HFFc6 (cell line): ENCODE results near the gene RABGAP1. TPM values are rescaled to one million over a fixed set of nuclear protein-coding genes. Genes with fewer than 3 reads are reported as not detected.

Experiments
- DNase-seq: peaks from one replicate; pipeline ENCODE4 v3.0.0-alpha.2; 2018
- H3K27ac Mint-ChIP-seq: 2 replicates; pipeline ENCODE4 v1.8.0; 2020; ENCODE audit warnings: mild to moderate bottlenecking, mixed read lengths
- H3K27me3 Mint-ChIP-seq: 2 replicates; pipeline ENCODE4 v1.8.0; 2021; ENCODE audit warnings: mild to moderate bottlenecking, moderate library complexity, mixed read lengths; ENCODE audit not compliant: insufficient read depth
- H3K36me3 Mint-ChIP-seq: 2 replicates; pipeline ENCODE4 v1.8.0; 2021; ENCODE audit warnings: low read depth, mixed read lengths
- H3K4me1 Mint-ChIP-seq: 2 replicates; pipeline ENCODE4 v1.8.0; 2020; ENCODE audit warnings: low read depth, mixed read lengths
- H3K4me3 Mint-ChIP-seq: 2 replicates; pipeline ENCODE4 v1.8.0; 2020; ENCODE audit warnings: mild to moderate bottlenecking, moderate library complexity, mixed read lengths
- H3K9me3 Mint-ChIP-seq: 2 replicates; pipeline ENCODE4 v1.8.0; 2020; ENCODE audit warnings: mild to moderate bottlenecking, mixed read lengths
- CTCF ChIP-seq: fragments of 200-600 bp; sonication (generic); IDR thresholded peaks from 2 replicates; pipeline ENCODE4 v1.5.0; 2021; ENCODE audit warnings: antibody characterized with exemption, mild to moderate bottlenecking
- total RNA-seq, 6 experiments: library from RNA; stranded (reverse); fragmentation: NEBNext Ultra II Directional; extraction: Animal tissue kit (Norgen Biotek cat#: 25700); gene quantifications; 2 replicates in 1 of 6; 3 replicates in 5 of 6; pipeline ENCODE4 v1.2.3, GENCODE V29; 2021

The RABGAP1 gene
- total RNA-seq, 6 experiments from 2014 or later = 29.0 to 39.3 (median 33.9) TPM

GRCh38 chr9:122939601-122940000, 1.2 kb upstream of the RABGAP1 start:
- Mint-ChIP-seq H3K4me3 (no peak overlapping the region), H3K27ac (no peak overlapping the region), H3K9me3 (no peaks in the 10 kb centered on the region), H3K4me1 (peaks cover 21% of the 10 kb centered on the region), H3K36me3 (peaks cover 8% of the 10 kb centered on the region), H3K27me3 (no peaks in the 10 kb centered on the region)
- no peak for DNase-seq
- TF ChIP-seq CTCF = no peak

- no peaks in the 10 kb centered on the region for H3K27me3 Mint-ChIP-seq
- peak overlapping the region; percentile 97 for H3K4me3 Mint-ChIP-seq
- no peak for DNase-seq
- H3K9me3 Mint-ChIP-seq = no peaks in the 10 kb centered on the region
- no peak for TF ChIP-seq CTCF
- H3K36me3 Mint-ChIP-seq = peaks cover 8% of the 10 kb centered on the region
- peak overlapping the region; percentile 53 for H3K27ac Mint-ChIP-seq
- H3K4me1 Mint-ChIP-seq = peaks cover 27% of the 10 kb centered on the region
These were observed 419 bp upstream of the RABGAP1 start for GRCh38 chr9:122940454-122940748.

- DNase-seq = peak; percentile 56
- TF ChIP-seq CTCF = no peak
- Mint-ChIP-seq H3K9me3 (no peaks in the 10 kb centered on the region), H3K27me3 (no peaks in the 10 kb centered on the region), H3K4me1 (peaks cover 34% of the 10 kb centered on the region), H3K36me3 (peaks cover 8% of the 10 kb centered on the region), H3K27ac (peak overlapping the region; percentile 83), H3K4me3 (peak overlapping the region; percentile 97)
These were observed 888 bp downstream of the RABGAP1 start for GRCh38 chr9:122941582-122942234.

GRCh38 chr9:122944960-122945888, 4.4 kb downstream of the RABGAP1 start:
- Mint-ChIP-seq H3K27me3 (no peaks in the 10 kb centered on the region), H3K36me3 (peaks cover 3% of the 10 kb centered on the region; the same call in 1 of the 2 replicates), H3K9me3 (no peaks in the 10 kb centered on the region), H3K4me1 (peaks cover 52% of the 10 kb centered on the region), H3K4me3 (no peak overlapping the region), H3K27ac (peak overlapping the region; percentile 40; the same call in 1 of the 2 replicates)
- no peak for DNase-seq
- TF ChIP-seq CTCF = no peak

GRCh38 chr9:122946461-122947005, 5.7 kb downstream of the RABGAP1 start:
- Mint-ChIP-seq H3K9me3 (no peaks in the 10 kb centered on the region), H3K27ac (no peak overlapping the region), H3K4me3 (no peak overlapping the region), H3K4me1 (peaks cover 46% of the 10 kb centered on the region), H3K36me3 (peaks cover 3% of the 10 kb centered on the region; the same call in 1 of the 2 replicates), H3K27me3 (peaks cover 2% of the 10 kb centered on the region; the same call in 1 of the 2 replicates)
- no peak for DNase-seq
- no peak for TF ChIP-seq CTCF
